HG03342 (cell line): Measurements from ENCODE around the gene CERK.

Experiments used
- ATAC-seq: cut with Tn5 transposase; IDR thresholded peaks from one replicate; pipeline ENCODE4 v1.9.1; 2021; ENCODE audit warnings: mild to moderate bottlenecking, moderate library complexity; ENCODE audit not compliant: unreplicated experiment

CERK gene

GRCh38 chr22:46703996-46704370 lies 34.1 kb downstream of the CERK start:
- no peak for ATAC-seq

- no peak for ATAC-seq
Measured at GRCh38 chr22:46703171-46703995, 34.7 kb downstream of the CERK start.

GRCh38 chr22:46701262-46701661 lies 36.8 kb downstream of the CERK start:
- ATAC-seq: no peak

GRCh38 chr22:46699091-46699490 lies 39.0 kb downstream of the CERK start:
- ATAC-seq: no peak

GRCh38 chr22:46697811-46698515 lies 40.1 kb downstream of the CERK start:
- no peak for ATAC-seq

GRCh38 chr22:46696614-46697013 lies 41.4 kb downstream of the CERK start:
- ATAC-seq: no peak

GRCh38 chr22:46696229-46696518 lies 41.9 kb downstream of the CERK start:
- no peak for ATAC-seq

- no peak for ATAC-seq
Measured at GRCh38 chr22:46695346-46696228, 42.5 kb downstream of the CERK start.

GRCh38 chr22:46694416-46695170 lies 43.5 kb downstream of the CERK start:
- no peak for ATAC-seq

- no peak for ATAC-seq
Measured at GRCh38 chr22:46693634-46694415, 44.2 kb downstream of the CERK start.

GRCh38 chr22:46691571-46691970 lies 46.5 kb downstream of the CERK start:
- ATAC-seq: no peak

- ATAC-seq: no peak
Measured at GRCh38 chr22:46690146-46690545, 47.9 kb downstream of the CERK start.

- no peak for ATAC-seq
Measured at GRCh38 chr22:46688949-46689348, 49.1 kb downstream of the CERK start.

- ATAC-seq: no peak
Measured at GRCh38 chr22:46687460-46687859, 50.6 kb downstream of the CERK start.

- no peak for ATAC-seq
Measured at GRCh38 chr22:46687048-46687444, 51.0 kb downstream of the CERK start.

- ATAC-seq: no peak
Measured at GRCh38 chr22:46686221-46687047, 51.6 kb downstream of the CERK start.

GRCh38 chr22:46684706-46685105 lies 53.3 kb downstream of the CERK start:
- peak; percentile 81 for ATAC-seq

- ATAC-seq: no peak
Measured at GRCh38 chr22:46682011-46682731, 55.9 kb downstream of the CERK start.

GRCh38 chr22:46681010-46681409 lies 57.0 kb downstream of the CERK start:
- ATAC-seq: no peak
